Measurements from ENCODE around the gene COASY. TPM values are rescaled to one million over a fixed set of nuclear protein-coding genes. Genes with fewer than 3 reads are reported as not detected.
"Not testable (repeated sequence)": the region's sequence is repeated elsewhere in the genome, so short reads cannot be mapped to it uniquely, and the experiment has no call there.

Gene COASY
- total and polyA plus RNA-seq, 4 donors = 25.9 to 93.2 (median 64.3) TPM

DNA sequence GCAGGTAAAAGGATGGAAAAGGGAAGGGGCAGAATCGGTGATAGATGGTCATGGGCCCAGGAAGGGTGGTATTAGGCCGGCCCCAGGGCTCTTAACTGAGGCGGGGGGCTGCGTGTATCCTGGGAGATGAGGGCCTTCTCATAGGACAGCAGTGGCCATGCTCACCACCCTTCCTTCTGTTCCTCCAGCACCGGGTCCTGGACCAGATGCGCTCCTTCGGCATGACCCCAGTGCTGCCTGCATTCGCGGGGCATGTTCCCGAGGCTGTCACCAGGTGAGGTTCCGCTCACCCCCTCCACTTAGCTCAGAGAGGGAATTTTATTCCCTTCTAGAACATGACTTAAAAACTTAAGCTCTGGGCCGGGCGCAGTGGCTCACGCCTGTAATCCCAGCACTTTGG, 23.5 kb upstream of the COASY start:
- Histone ChIP-seq H3K4me3 (no peak overlapping the region), H3K27ac (ENCODE audit: low read depth in 1 of 2, low read length in 1 of 2) (no peak overlapping the region), H3K4me1 (ENCODE audit: control insufficient read depth in 5 of 5, insufficient read depth in 5 of 5, low read length in 5 of 5) (peaks cover 0 to 18% (median 2%) of the 10 kb centered on the region in 5 donors), H3K9ac (ENCODE audit: insufficient read depth in 1 of 2, low read length in 2 of 2) (no peak overlapping the region), H3K36me3 (ENCODE audit: control insufficient read depth in 4 of 4, insufficient read depth in 4 of 4, low read length in 4 of 4) (peaks cover 3 to 38% (median 6%) of the 10 kb centered on the region in 4 donors), H3K27me3 (ENCODE audit: control insufficient read depth in 3 of 3, insufficient read depth in 3 of 3, low read length in 2 of 3) (no peaks in the 10 kb centered on the region), H3K9me3 (ENCODE audit: control insufficient read depth in 4 of 4, insufficient read depth in 3 of 4, low read length in 3 of 4) (no peaks in the 10 kb centered on the region)
- TF ChIP-seq, protein P1, sequence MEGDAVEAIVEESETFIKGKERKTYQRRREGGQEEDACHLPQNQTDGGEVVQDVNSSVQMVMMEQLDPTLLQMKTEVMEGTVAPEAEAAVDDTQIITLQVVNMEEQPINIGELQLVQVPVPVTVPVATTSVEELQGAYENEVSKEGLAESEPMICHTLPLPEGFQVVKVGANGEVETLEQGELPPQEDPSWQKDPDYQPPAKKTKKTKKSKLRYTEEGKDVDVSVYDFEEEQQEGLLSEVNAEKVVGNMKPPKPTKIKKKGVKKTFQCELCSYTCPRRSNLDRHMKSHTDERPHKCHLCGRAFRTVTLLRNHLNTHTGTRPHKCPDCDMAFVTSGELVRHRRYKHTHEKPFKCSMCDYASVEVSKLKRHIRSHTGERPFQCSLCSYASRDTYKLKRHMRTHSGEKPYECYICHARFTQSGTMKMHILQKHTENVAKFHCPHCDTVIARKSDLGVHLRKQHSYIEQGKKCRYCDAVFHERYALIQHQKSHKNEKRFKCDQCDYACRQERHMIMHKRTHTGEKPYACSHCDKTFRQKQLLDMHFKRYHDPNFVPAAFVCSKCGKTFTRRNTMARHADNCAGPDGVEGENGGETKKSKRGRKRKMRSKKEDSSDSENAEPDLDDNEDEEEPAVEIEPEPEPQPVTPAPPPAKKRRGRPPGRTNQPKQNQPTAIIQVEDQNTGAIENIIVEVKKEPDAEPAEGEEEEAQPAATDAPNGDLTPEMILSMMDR (IDR thresholded peaks at IDR 0.05; ENCODE audit: control extremely low read depth, extremely low read depth) = no peak
- WGBS, 2 donors = 96% methylated on average over 14 of the region's 14 CpGs
- no peak for ATAC-seq (ENCODE audit: insufficient read depth, low FRiP score)
- no peak for DNase-seq

DNA sequence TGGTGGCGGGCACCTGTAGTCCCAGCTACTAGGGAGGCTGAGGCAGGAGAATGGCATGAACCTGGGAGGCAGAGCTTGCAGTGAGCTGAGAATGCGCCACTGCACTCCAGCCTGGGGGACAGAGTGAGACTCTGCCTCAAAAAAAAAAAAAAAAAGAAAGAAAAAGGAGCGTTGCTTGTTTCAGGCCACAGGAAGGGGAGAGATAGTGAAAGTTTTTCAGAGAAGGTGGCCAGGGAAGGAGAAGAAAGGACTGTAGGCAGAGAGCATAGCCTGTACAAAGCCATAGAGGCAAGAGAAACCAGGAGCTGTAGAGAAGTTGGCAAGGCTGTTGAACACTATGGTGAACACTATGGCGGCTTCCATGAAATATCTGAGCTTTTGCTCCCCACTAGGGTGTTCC, 21.4 kb upstream of the COASY start:
- not testable (repeated sequence) for DNase-seq; H3K9me3 ChIP-seq (ENCODE audit: control insufficient read depth in 4 of 4, insufficient read depth in 3 of 4, low read length in 3 of 4); ATAC-seq (ENCODE audit: insufficient read depth, low FRiP score); H3K27ac ChIP-seq (ENCODE audit: low read depth in 1 of 2, low read length in 1 of 2); H3K4me3 ChIP-seq; H3K9ac ChIP-seq (ENCODE audit: insufficient read depth in 1 of 2, low read length in 2 of 2); H3K27me3 ChIP-seq (ENCODE audit: control insufficient read depth in 3 of 3, insufficient read depth in 3 of 3, low read length in 2 of 3)
- H3K36me3 ChIP-seq (ENCODE audit: control insufficient read depth in 4 of 4, insufficient read depth in 4 of 4, low read length in 4 of 4) = peaks cover 5 to 50% (median 9%) of the 10 kb centered on the region in 4 donors
- 85 to 93% methylated on average over 4 of the region's 4 CpGs for WGBS, 2 donors
- peaks cover 0 to 10% (median 0%) of the 10 kb centered on the region in 5 donors for H3K4me1 ChIP-seq (ENCODE audit: control insufficient read depth in 5 of 5, insufficient read depth in 5 of 5, low read length in 5 of 5)

DNA sequence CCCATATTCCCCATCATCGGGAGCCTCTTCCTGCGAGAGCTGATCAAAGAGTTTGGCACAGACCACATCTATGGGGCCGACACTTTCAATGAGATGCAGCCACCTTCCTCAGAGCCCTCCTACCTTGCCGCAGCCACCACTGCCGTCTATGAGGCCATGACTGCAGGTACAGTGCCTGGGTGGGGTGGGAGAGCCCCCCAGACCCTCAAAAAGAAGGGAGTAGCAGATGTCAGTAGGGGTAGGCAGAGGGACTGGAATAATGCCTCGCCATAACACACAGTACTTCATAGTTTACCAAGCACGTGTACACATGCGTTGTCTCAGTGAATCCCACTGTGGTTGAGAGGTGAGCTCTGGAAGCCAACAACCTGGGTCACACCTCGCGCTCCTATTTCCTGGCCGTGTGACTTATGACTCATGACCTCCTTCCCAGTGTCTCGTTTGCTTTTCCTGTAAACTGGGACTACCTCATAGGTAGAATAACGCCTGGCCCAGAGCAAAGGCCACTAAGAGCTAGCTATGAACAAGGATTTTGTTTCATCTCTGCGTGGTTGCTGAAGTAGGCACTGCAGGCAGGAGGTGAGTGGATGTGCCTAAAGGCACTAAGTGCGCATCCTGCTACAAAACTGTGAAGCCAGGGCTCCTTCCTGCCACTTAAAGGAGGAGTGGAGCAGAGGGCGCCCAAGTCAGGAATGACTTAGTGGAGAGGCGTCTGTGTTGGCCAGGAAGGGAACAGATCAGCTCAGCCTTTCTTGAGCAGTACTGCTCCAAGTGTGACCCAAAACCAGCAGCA, 20.7 kb upstream of the COASY start:
- H3K4me1 ChIP-seq (ENCODE audit: control insufficient read depth in 5 of 5, insufficient read depth in 5 of 5, low read length in 5 of 5) = peaks cover 0 to 8% (median 0%) of the 10 kb centered on the region in 5 donors
- 79 to 87% methylated on average over 16 to 17 of the region's 17 CpGs for WGBS, 2 donors
- H3K9me3 ChIP-seq (ENCODE audit: control insufficient read depth in 4 of 4, insufficient read depth in 3 of 4, low read length in 3 of 4) = no peaks in the 10 kb centered on the region
- H3K4me3 ChIP-seq = no peak overlapping the region
- peaks cover 5 to 50% (median 9%) of the 10 kb centered on the region in 4 donors for H3K36me3 ChIP-seq (ENCODE audit: control insufficient read depth in 4 of 4, insufficient read depth in 4 of 4, low read length in 4 of 4)
- no peak overlapping the region for H3K9ac ChIP-seq (ENCODE audit: insufficient read depth in 1 of 2, low read length in 2 of 2)
- H3K27me3 ChIP-seq (ENCODE audit: control insufficient read depth in 3 of 3, insufficient read depth in 3 of 3, low read length in 2 of 3) = no peaks in the 10 kb centered on the region
- no peak for DNase-seq
- TF ChIP-seq, protein P1 (IDR thresholded peaks at IDR 0.05; ENCODE audit: control extremely low read depth, extremely low read depth) = no peak
- peak overlapping the region in 1 of 2 donors; percentile 37 for H3K27ac ChIP-seq (ENCODE audit: low read depth in 1 of 2, low read length in 1 of 2)
- no peak for ATAC-seq (ENCODE audit: insufficient read depth, low FRiP score)

DNA sequence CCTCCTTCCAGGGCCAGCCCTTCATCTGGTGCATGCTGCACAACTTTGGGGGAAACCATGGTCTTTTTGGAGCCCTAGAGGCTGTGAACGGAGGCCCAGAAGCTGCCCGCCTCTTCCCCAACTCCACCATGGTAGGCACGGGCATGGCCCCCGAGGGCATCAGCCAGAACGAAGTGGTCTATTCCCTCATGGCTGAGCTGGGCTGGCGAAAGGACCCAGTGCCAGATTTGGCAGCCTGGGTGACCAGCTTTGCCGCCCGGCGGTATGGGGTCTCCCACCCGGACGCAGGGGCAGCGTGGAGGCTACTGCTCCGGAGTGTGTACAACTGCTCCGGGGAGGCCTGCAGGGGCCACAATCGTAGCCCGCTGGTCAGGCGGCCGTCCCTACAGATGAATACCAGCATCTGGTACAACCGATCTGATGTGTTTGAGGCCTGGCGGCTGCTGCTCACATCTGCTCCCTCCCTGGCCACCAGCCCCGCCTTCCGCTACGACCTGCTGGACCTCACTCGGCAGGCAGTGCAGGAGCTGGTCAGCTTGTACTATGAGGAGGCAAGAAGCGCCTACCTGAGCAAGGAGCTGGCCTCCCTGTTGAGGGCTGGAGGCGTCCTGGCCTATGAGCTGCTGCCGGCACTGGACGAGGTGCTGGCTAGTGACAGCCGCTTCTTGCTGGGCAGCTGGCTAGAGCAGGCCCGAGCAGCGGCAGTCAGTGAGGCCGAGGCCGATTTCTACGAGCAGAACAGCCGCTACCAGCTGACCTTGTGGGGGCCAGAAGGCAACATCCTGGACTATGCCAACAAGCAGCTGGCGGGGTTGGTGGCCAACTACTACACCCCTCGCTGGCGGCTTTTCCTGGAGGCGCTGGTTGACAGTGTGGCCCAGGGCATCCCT, 18.5 kb upstream of the COASY start:
- DNase-seq (no peak), ATAC-seq (ENCODE audit: insufficient read depth, low FRiP score) (no peak)
- Histone ChIP-seq H3K27ac (ENCODE audit: low read depth in 1 of 2, low read length in 1 of 2) (no peak overlapping the region), H3K4me1 (ENCODE audit: control insufficient read depth in 5 of 5, insufficient read depth in 5 of 5, low read length in 5 of 5) (peaks cover 0 to 2% (median 0%) of the 10 kb centered on the region in 5 donors), H3K9me3 (ENCODE audit: control insufficient read depth in 4 of 4, insufficient read depth in 3 of 4, low read length in 3 of 4) (no peaks in the 10 kb centered on the region), H3K9ac (ENCODE audit: insufficient read depth in 1 of 2, low read length in 2 of 2) (no peak overlapping the region), H3K4me3 (no peak overlapping the region), H3K27me3 (ENCODE audit: control insufficient read depth in 3 of 3, insufficient read depth in 3 of 3, low read length in 2 of 3) (no peaks in the 10 kb centered on the region), H3K36me3 (ENCODE audit: control insufficient read depth in 4 of 4, insufficient read depth in 4 of 4, low read length in 4 of 4) (peaks cover 5 to 47% (median 9%) of the 10 kb centered on the region in 4 donors)
- WGBS, 2 donors = 93 to 96% methylated on average over 39 of the region's 39 CpGs
- TF ChIP-seq, protein P1 (IDR thresholded peaks at IDR 0.05; ENCODE audit: control extremely low read depth, extremely low read depth) = no peak
